ENCODE measurements around the gene IPO4.

IPO4 gene

GRCh38 chr14:24165785-24166184, 22.8 kb downstream of the IPO4 start:
- H3K4me3 ChIP-seq (ENCODE audit: low read length), result no peak overlapping the region
- no peak overlapping the region for H3K27ac ChIP-seq (ENCODE audit: low read depth, low read length)
- peaks cover 2% of the 10 kb centered on the region for H3K79me1 ChIP-seq (ENCODE audit: low read length)
- H2AK5ac ChIP-seq (ENCODE audit: low read length), result no peak overlapping the region
- H3K4me2 ChIP-seq (ENCODE audit: low read length), result no peak overlapping the region
- no peak overlapping the region for H3K23ac ChIP-seq (ENCODE audit: low read length)
- no peaks in the 10 kb centered on the region for H3K79me2 ChIP-seq (ENCODE audit: control insufficient read depth, insufficient read depth, low read length)
- H3K4me1 ChIP-seq (ENCODE audit: control insufficient read depth, low read depth, low read length), result peaks cover 5% of the 10 kb centered on the region
- no peak overlapping the region for H2BK15ac ChIP-seq (replicated peaks; ENCODE audit: low read depth)
- no peak overlapping the region for H3K9ac ChIP-seq (ENCODE audit: low read length)
- no peaks in the 10 kb centered on the region for H3K27me3 ChIP-seq (ENCODE audit: insufficient read depth, low read length, poor library complexity)
- H3K18ac ChIP-seq (ENCODE audit: low read length), result no peak overlapping the region
- H3K56ac ChIP-seq (ENCODE audit: low read length), result no peak overlapping the region
- DNase-seq, result no peak
- H3K36me3 ChIP-seq (ENCODE audit: control insufficient read depth, insufficient read depth, low read length), result peaks cover 9% of the 10 kb centered on the region
- H2BK120ac ChIP-seq (ENCODE audit: low read depth, low read length), result no peak overlapping the region
- H2BK5ac ChIP-seq (ENCODE audit: low read length), result no peak overlapping the region
- H4K8ac ChIP-seq (ENCODE audit: low read depth, low read length), result no peak overlapping the region
- H3K4ac ChIP-seq (ENCODE audit: low read depth, low read length), result no peak overlapping the region
- no CpG with 5 or more reads among the region's 5 CpGs for WGBS (ENCODE audit: extremely low coverage, insufficient coverage, low lambda C conversion rate)
- no peak overlapping the region for H4K5ac ChIP-seq (ENCODE audit: low read length)

GRCh38 chr14:24164518-24164991, 24.1 kb downstream of the IPO4 start:
- H4K8ac ChIP-seq (ENCODE audit: low read depth, low read length), result no peak overlapping the region
- no peak overlapping the region for H3K4ac ChIP-seq (ENCODE audit: low read depth, low read length)
- peaks cover 5% of the 10 kb centered on the region for H3K4me1 ChIP-seq (ENCODE audit: control insufficient read depth, low read depth, low read length)
- H2BK5ac ChIP-seq (ENCODE audit: low read length), result no peak overlapping the region
- H3K27me3 ChIP-seq (ENCODE audit: insufficient read depth, low read length, poor library complexity), result no peaks in the 10 kb centered on the region
- no peak overlapping the region for H3K18ac ChIP-seq (ENCODE audit: low read length)
- DNase-seq, result no peak
- peaks cover 11% of the 10 kb centered on the region for H3K36me3 ChIP-seq (ENCODE audit: control insufficient read depth, insufficient read depth, low read length)
- no peak overlapping the region for H3K56ac ChIP-seq (ENCODE audit: low read length)
- H3K4me2 ChIP-seq (ENCODE audit: low read length), result no peak overlapping the region
- no peaks in the 10 kb centered on the region for H3K79me2 ChIP-seq (ENCODE audit: control insufficient read depth, insufficient read depth, low read length)
- no peak overlapping the region for H3K9ac ChIP-seq (ENCODE audit: low read length)
- H2BK120ac ChIP-seq (ENCODE audit: low read depth, low read length), result no peak overlapping the region
- H3K4me3 ChIP-seq (ENCODE audit: low read length), result no peak overlapping the region
- no peak overlapping the region for H3K27ac ChIP-seq (ENCODE audit: low read depth, low read length)
- H3K23ac ChIP-seq (ENCODE audit: low read length), result no peak overlapping the region
- WGBS (ENCODE audit: extremely low coverage, insufficient coverage, low lambda C conversion rate), result no CpG with 5 or more reads among the region's 14 CpGs
- no peak overlapping the region for H2AK5ac ChIP-seq (ENCODE audit: low read length)
- no peak overlapping the region for H4K5ac ChIP-seq (ENCODE audit: low read length)
- H2BK15ac ChIP-seq (replicated peaks; ENCODE audit: low read depth), result no peak overlapping the region
- H3K79me1 ChIP-seq (ENCODE audit: low read length), result peaks cover 2% of the 10 kb centered on the region

- peak overlapping the region; percentile 74 for H3K9ac ChIP-seq (ENCODE audit: low read length)
- WGBS (ENCODE audit: extremely low coverage, insufficient coverage, low lambda C conversion rate), result no CpG with 5 or more reads among the region's 8 CpGs
- H3K4me1 ChIP-seq (ENCODE audit: control insufficient read depth, low read depth, low read length), result peaks cover 5% of the 10 kb centered on the region
- H3K27me3 ChIP-seq (ENCODE audit: insufficient read depth, low read length, poor library complexity), result no peaks in the 10 kb centered on the region
- H3K79me2 ChIP-seq (ENCODE audit: control insufficient read depth, insufficient read depth, low read length), result no peaks in the 10 kb centered on the region
- H2BK120ac ChIP-seq (ENCODE audit: low read depth, low read length), result no peak overlapping the region
- no peak overlapping the region for H3K4ac ChIP-seq (ENCODE audit: low read depth, low read length)
- no peak overlapping the region for H3K23ac ChIP-seq (ENCODE audit: low read length)
- H3K79me1 ChIP-seq (ENCODE audit: low read length), result peaks cover 2% of the 10 kb centered on the region
- no peak overlapping the region for H2AK5ac ChIP-seq (ENCODE audit: low read length)
- no peak overlapping the region for H3K27ac ChIP-seq (ENCODE audit: low read depth, low read length)
- H3K36me3 ChIP-seq (ENCODE audit: control insufficient read depth, insufficient read depth, low read length), result peaks cover 18% of the 10 kb centered on the region
- DNase-seq, result no peak
- peak overlapping the region; percentile 67 for H3K56ac ChIP-seq (ENCODE audit: low read length)
- H4K8ac ChIP-seq (ENCODE audit: low read depth, low read length), result no peak overlapping the region
- no peak overlapping the region for H2BK15ac ChIP-seq (replicated peaks; ENCODE audit: low read depth)
- no peak overlapping the region for H3K4me2 ChIP-seq (ENCODE audit: low read length)
- no peak overlapping the region for H3K4me3 ChIP-seq (ENCODE audit: low read length)
- H4K5ac ChIP-seq (ENCODE audit: low read length), result no peak overlapping the region
- H3K18ac ChIP-seq (ENCODE audit: low read length), result no peak overlapping the region
- no peak overlapping the region for H2BK5ac ChIP-seq (ENCODE audit: low read length)
These were observed 26.5 kb downstream of the IPO4 start for GRCh38 chr14:24162093-24162492.

- Histone ChIP-seq H2BK120ac (ENCODE audit: low read depth, low read length) (no peak within 1 kb of the TSS), H4K8ac (ENCODE audit: low read depth, low read length) (no peak within 1 kb of the TSS), H3K79me2 (ENCODE audit: control insufficient read depth, insufficient read depth, low read length) (no peaks in the 10 kb centered on the region), H4K5ac (ENCODE audit: low read length) (no peak within 1 kb of the TSS), H3K56ac (ENCODE audit: low read length) (peak within 1 kb of the TSS; percentile 93), H3K23ac (ENCODE audit: low read length) (no peak within 1 kb of the TSS), H3K18ac (ENCODE audit: low read length) (no peak within 1 kb of the TSS), H2BK15ac (replicated peaks; ENCODE audit: low read depth) (no peak within 1 kb of the TSS), H3K27ac (ENCODE audit: low read depth, low read length) (no peak within 1 kb of the TSS), H3K36me3 (ENCODE audit: control insufficient read depth, insufficient read depth, low read length) (peaks cover 22% of the 10 kb centered on the region), H3K79me1 (ENCODE audit: low read length) (peaks cover 2% of the 10 kb centered on the region), H3K4me3 (ENCODE audit: low read length) (no peak within 1 kb of the TSS), H2AK5ac (ENCODE audit: low read length) (peak within 1 kb of the TSS; percentile 93), H3K9ac (ENCODE audit: low read length) (peak within 1 kb of the TSS; percentile 74), H2BK5ac (ENCODE audit: low read length) (peak within 1 kb of the TSS; percentile 39), H3K4me1 (ENCODE audit: control insufficient read depth, low read depth, low read length) (peaks cover 5% of the 10 kb centered on the region), H3K4me2 (ENCODE audit: low read length) (peak within 1 kb of the TSS; percentile 38), H3K4ac (ENCODE audit: low read depth, low read length) (peak within 1 kb of the TSS; percentile 44), H3K27me3 (ENCODE audit: insufficient read depth, low read length, poor library complexity) (no peaks in the 10 kb centered on the region)
- WGBS (ENCODE audit: extremely low coverage, insufficient coverage, low lambda C conversion rate), result no CpG with 5 or more reads among the region's 12 CpGs
- peak; percentile 98 for DNase-seq
These were observed 27.5 kb downstream of the IPO4 start, which contains the start of gene IRF9 for GRCh38 chr14:24160850-24161804. Gene IRF9, plus strand, starts transcription at chr14:24161265. Its CDS starts 880 bp downstream, at chr14:24162145.

- Histone ChIP-seq H3K79me2 (ENCODE audit: control insufficient read depth, insufficient read depth, low read length) (no peaks in the 10 kb centered on the region), H3K4ac (ENCODE audit: low read depth, low read length) (no peak overlapping the region), H2AK5ac (ENCODE audit: low read length) (no peak overlapping the region), H2BK15ac (replicated peaks; ENCODE audit: low read depth) (no peak overlapping the region), H3K36me3 (ENCODE audit: control insufficient read depth, insufficient read depth, low read length) (peaks cover 26% of the 10 kb centered on the region), H2BK120ac (ENCODE audit: low read depth, low read length) (no peak overlapping the region), H3K4me2 (ENCODE audit: low read length) (no peak overlapping the region), H3K56ac (ENCODE audit: low read length) (no peak overlapping the region), H3K23ac (ENCODE audit: low read length) (no peak overlapping the region), H4K5ac (ENCODE audit: low read length) (no peak overlapping the region), H3K79me1 (ENCODE audit: low read length) (peaks cover 2% of the 10 kb centered on the region), H3K4me1 (ENCODE audit: control insufficient read depth, low read depth, low read length) (peaks cover 5% of the 10 kb centered on the region), H3K9ac (ENCODE audit: low read length) (no peak overlapping the region), H3K18ac (ENCODE audit: low read length) (no peak overlapping the region), H2BK5ac (ENCODE audit: low read length) (no peak overlapping the region), H3K27ac (ENCODE audit: low read depth, low read length) (no peak overlapping the region), H3K4me3 (ENCODE audit: low read length) (no peak overlapping the region), H4K8ac (ENCODE audit: low read depth, low read length) (no peak overlapping the region), H3K27me3 (ENCODE audit: insufficient read depth, low read length, poor library complexity) (no peaks in the 10 kb centered on the region)
- no CpG with 5 or more reads among the region's 4 CpGs for WGBS (ENCODE audit: extremely low coverage, insufficient coverage, low lambda C conversion rate)
- DNase-seq, result no peak
These were observed 28.1 kb downstream of the IPO4 start for GRCh38 chr14:24160499-24160849.
